K562 (cell line): Measurements from ENCODE around the gene ZNF487. TPM values are rescaled to one million over a fixed set of nuclear protein-coding genes. Genes with fewer than 3 reads are reported as not detected.

ENCODE experiments used
- ATAC-seq: fragments of 200-7000 bp; cut with Tn5 transposase; 3 replicates; pipeline ENCODE4 v1.9.1; 2020; ENCODE audit warnings: moderate library complexity
- BruUV-seq: library from RNA; stranded (reverse); fragments of 400-500 nt; replicated peaks from 2 replicates; lab custom pipeline; 2021; lab: Mats Ljungman, UMichigan
- CTCF ChIA-PET: fragments of 300-600 bp; formaldehyde crosslinking; extraction: SDS; loops from one replicate; lab custom pipeline; 2021; ENCODE audit warnings: low intra/inter-chr PET ratio; lab: Yijun Ruan, JAX
- POLR2A ChIA-PET: fragments of 300-600, 350-650 bp; sonication (Branson Sonifier 250); formaldehyde crosslinking; extraction: SDS; loops from one replicate; lab custom pipeline; 2021; ENCODE audit warnings: antibody characterized with exemption, inconsistent platforms; lab: Yijun Ruan, JAX
- DNase-seq, 4 experiments: peaks; one replicate each; pipeline versions ENCODE4 v3.0.0 to v3.0.0-alpha.2; 2011 to 2018; ENCODE audit warnings: low spot score in 3 of 4, mixed read lengths in 3 of 4; ENCODE audit errors: extremely low read depth in 1 of 4
- FAIRE-seq: peaks from 2 replicates; lab custom pipeline; 2011; peaks lifted over from hg19 to GRCh38; lab: Jason Lieb, UNC
- H2AFZ ChIP-seq: 2 replicates; pipeline ENCODE4 v1.6.0; 2011; ENCODE audit warnings: low read depth, low read length, control low read depth, inconsistent platforms
- H3K27ac ChIP-seq: fragments of 200-600 bp; 3 replicates; pipeline ENCODE4 v1.8.0; 2011; ENCODE audit warnings: low read depth, mild to moderate bottlenecking, control low read depth, inconsistent platforms, low read length, moderate library complexity, mixed read lengths; ENCODE audit errors: extremely low read depth
- H3K27me3 ChIP-seq, 2 experiments: fragments of 300-600 bp in 1 of 2; 2 replicates in 1 of 2; 3 replicates in 1 of 2; pipeline versions ENCODE4 v1.6.0 to v1.8.0; 2011; ENCODE audit warnings: inconsistent platforms in 2 of 2, low read length in 2 of 2, mild to moderate bottlenecking in 1 of 2, mixed read lengths in 1 of 2, moderate library complexity in 1 of 2; ENCODE audit not compliant: control insufficient read depth in 2 of 2, insufficient read depth in 2 of 2
- H3K36me3 ChIP-seq: fragments of 300-600 bp; 3 replicates; pipeline ENCODE4 v1.8.0; 2011; ENCODE audit warnings: mild to moderate bottlenecking, low read length, inconsistent platforms; ENCODE audit not compliant: control insufficient read depth, insufficient read depth
- H3K4me1 ChIP-seq, 2 experiments: fragments of 200-600 bp in 1 of 2; replicated peaks in 1 of 2; 2 replicates in 1 of 2; 3 replicates in 1 of 2; pipeline versions ENCODE4 v1.5.1 to v1.8.0; 2011; ENCODE audit warnings: inconsistent platforms in 2 of 2, low read length in 2 of 2, mild to moderate bottlenecking in 1 of 2, mixed read lengths in 1 of 2, moderate library complexity in 1 of 2; ENCODE audit not compliant: control insufficient read depth in 2 of 2, insufficient read depth in 2 of 2
- H3K4me2 ChIP-seq: 2 replicates; pipeline ENCODE4 v1.6.1; 2011; ENCODE audit warnings: low read length, control low read depth, inconsistent platforms, mixed read lengths; ENCODE audit not compliant: insufficient read depth
- H3K4me3 ChIP-seq: fragments of 200-600 bp; sonication (generic), shearing (Covaris generic); 2 replicates; pipeline ENCODE4 v1.5.1; 2016; ENCODE audit warnings: control low read depth, inconsistent platforms
- H3K79me2 ChIP-seq: fragments of 200-600 bp; 3 replicates; pipeline ENCODE4 v1.8.0; 2011; ENCODE audit warnings: low read length, inconsistent platforms; ENCODE audit not compliant: control insufficient read depth, insufficient read depth
- H3K9ac ChIP-seq, 2 experiments: 2 replicates each; pipeline versions ENCODE4 v1.6.0 to v1.6.1; 2011; ENCODE audit warnings: low read depth in 2 of 2, low read length in 2 of 2, control low read depth in 1 of 2, inconsistent platforms in 1 of 2, mild to moderate bottlenecking in 1 of 2, mixed read lengths in 1 of 2; ENCODE audit not compliant: insufficient read depth in 1 of 2
- H3K9me1 ChIP-seq: one replicate; pipeline ENCODE4 v1.6.0; 2011; ENCODE audit warnings: inconsistent platforms, mild to moderate bottlenecking, low read length, moderate library complexity; ENCODE audit not compliant: control insufficient read depth, insufficient read depth
- H3K9me3 ChIP-seq: replicated peaks from 2 replicates; pipeline ENCODE4 v1.5.1; 2011; ENCODE audit warnings: low read depth, low read length, inconsistent platforms; ENCODE audit not compliant: control insufficient read depth, insufficient read depth
- H4K20me1 ChIP-seq: replicated peaks from 2 replicates; pipeline ENCODE4 v1.6.1; 2011; ENCODE audit warnings: low read length, inconsistent platforms, mixed read lengths; ENCODE audit not compliant: control insufficient read depth, insufficient read depth
- DACH1 ChIP-seq: fragments of 450-650 bp; IDR thresholded peaks from 2 replicates; pipeline ENCODE4 v1.6.1; 2018; ENCODE audit not compliant: partially characterized antibody
- HDGF ChIP-seq: fragments of 450-650 bp; IDR thresholded peaks from 2 replicates; pipeline ENCODE4 v1.6.1; 2016
- MEF2D ChIP-seq: conservative IDR thresholded peaks from 2 replicates; pipeline ENCODE4 v1.6.1; 2016; ENCODE audit warnings: low read depth, missing genetic modification characterization, missing compliant biosample characterization
- NFIX ChIP-seq: fragments of 250-450 bp; sonication (Bioruptor Pico); IDR thresholded peaks from 2 replicates; pipeline ENCODE4 v1.4.0; 2020; ENCODE audit warnings: low read depth, mild to moderate bottlenecking, moderate library complexity
- POLR2A ChIP-seq: fragments of 450-650 bp; conservative IDR thresholded peaks from 2 replicates; pipeline ENCODE4 v1.6.1; 2016
- POLR2B ChIP-seq: fragments of 450-650 bp; IDR thresholded peaks from 2 replicates; pipeline ENCODE4 v1.6.1; 2018; ENCODE audit warnings: low read depth; ENCODE audit not compliant: partially characterized antibody
- POLR2G ChIP-seq: fragments of 200-400 bp; formaldehyde crosslinking; IDR thresholded peaks from 2 replicates; pipeline ENCODE4 v1.6.1; 2017; ENCODE audit warnings: low read depth, mild to moderate bottlenecking, antibody characterized with exemption, low read length, moderate library complexity
- SMARCE1 ChIP-seq: fragments of 450-650 bp; IDR thresholded peaks from 2 replicates; pipeline ENCODE4 v1.7.1; 2016; ENCODE audit warnings: mild to moderate bottlenecking
- STAT5A ChIP-seq: IDR thresholded peaks from 2 replicates; pipeline ENCODE4 v1.6.1; 2012; ENCODE audit warnings: low read length, inconsistent platforms, borderline replicate concordance
- SUPT5H ChIP-seq: fragments of 450-650 bp; IDR thresholded peaks from 2 replicates; pipeline ENCODE4 v1.6.1; 2016
- THRB ChIP-seq: fragments of 450-650 bp; formaldehyde crosslinking; conservative IDR thresholded peaks from 2 replicates; pipeline ENCODE4 v1.4.0; 2022; ENCODE audit warnings: mild to moderate bottlenecking, missing genetic modification characterization
- ZNF444 ChIP-seq: fragments of 250-450 bp; sonication (Bioruptor Pico); IDR thresholded peaks from 2 replicates; pipeline ENCODE4 v1.4.0; 2020; ENCODE audit warnings: mild to moderate bottlenecking, moderate library complexity
- WGBS: fragments of 100-300 bp; shearing (Covaris generic); methylation state at CpG from one replicate; pipeline ENCODE4 v1.1.6; 2016; ENCODE audit warnings: low coverage, mixed read lengths; ENCODE audit not compliant: insufficient coverage; ENCODE audit errors: missing lambda C conversion rate; 5-methylcytosine and 5-hydroxymethylcytosine counted together
- in situ Hi-C: fragments of 300-500 bp; cut with MboI; formaldehyde crosslinking; loops from 4 replicates; pipeline ENCODE4 v1.15.0; 2018; ENCODE audit warnings: inconsistent platforms, mixed read lengths
- intact Hi-C: fragments of 100-400 bp; cut with micrococcal nuclease; formaldehyde crosslinking; loops from 2 replicates; pipeline ENCODE4 v1.14.2; 2022
- polyA plus RNA-seq, 8 experiments: library from polyadenylated mRNA; depleted of rRNA in 4 of 8; stranded (reverse) in 5 of 8; unstranded in 3 of 8; fragments of >200 nt; fragmentation: Nextera tagmentation in 2 of 8; fragmentation: Illumina TruSeq in 1 of 8; extraction: Ambion mirVana in 2 of 8; extraction: Trizol in 1 of 8; gene quantifications; 2 replicates each; pipeline versions ENCODE4 v1.2.1 to v1.2.3, GENCODE V29; 2011 to 2014; ENCODE audit warnings: inconsistent platforms in 1 of 8, missing spikeins in 1 of 8
- total RNA-seq, 7 experiments: library from RNA; depleted of rRNA in 6 of 7; stranded (reverse); fragments of >200 nt in 6 of 7; fragmentation: Illumina TruSeq in 2 of 7; extraction: Trizol in 2 of 7; gene quantifications; 2 replicates each; pipeline versions ENCODE4 v1.2.1 to v1.2.3, GENCODE V29; 2011 to 2021; ENCODE audit warnings: low replicate concordance in 1 of 7
- TF ChIP-seq, protein P1 (sequence below): sonication (generic); formaldehyde crosslinking; IDR thresholded peaks from 2 replicates; pipeline ENCODE4 v1.8.1; 2023; ENCODE audit warnings: mild to moderate bottlenecking, missing genetic modification reagents, moderate library complexity
- TF ChIP-seq, protein P2 (sequence below): fragments of 250-450 bp; sonication (Bioruptor Pico); IDR thresholded peaks from 2 replicates; pipeline ENCODE4 v1.8.0; 2022; ENCODE audit warnings: moderate library complexity, mild to moderate bottlenecking, inconsistent platforms
- TF ChIP-seq, protein P3 (sequence below): fragments of 450-650 bp; formaldehyde crosslinking; IDR thresholded peaks from 2 replicates; pipeline ENCODE4 v1.4.0; 2020; ENCODE audit warnings: mild to moderate bottlenecking
- TF ChIP-seq, protein P4 (sequence below), 2 experiments: fragments of 450-650 bp; IDR thresholded peaks; 2 replicates each; pipeline ENCODE4 v1.6.1; 2016
- TF ChIP-seq, protein P5 (sequence below): fragments of 450-650 bp; IDR thresholded peaks from 2 replicates; pipeline ENCODE4 v1.6.1; 2017; ENCODE audit warnings: mild to moderate bottlenecking, moderate library complexity

Gene ZNF487
- total and polyA plus RNA-seq, 9 of the 15 experiments (the other 6 are each of a cell fraction or from before 2014, with no cell fraction given) = 1.9 to 6.5 (median 4.2) TPM

DNA sequence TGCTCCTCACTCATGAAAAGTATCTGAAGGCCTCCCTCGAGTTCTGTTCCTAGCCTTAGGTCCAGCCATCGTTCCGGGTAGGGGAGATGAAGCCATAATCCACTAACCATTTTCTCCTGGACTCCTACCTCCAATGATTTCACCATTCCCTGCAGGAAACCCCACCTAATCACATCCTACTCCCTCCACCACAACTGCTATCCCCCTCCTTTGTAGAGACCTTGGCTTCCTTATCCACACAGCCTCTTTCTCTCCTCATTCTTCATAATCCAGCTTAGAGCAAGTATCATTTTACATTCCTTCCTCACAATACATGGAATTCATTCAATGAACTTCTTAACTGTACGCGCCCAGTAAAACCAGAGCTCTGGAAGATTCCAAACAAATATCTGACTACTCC is 46.6 kb upstream of the ZNF487 start:
- Histone ChIP-seq H3K79me2 (peaks cover 88% of the 10 kb centered on the region), H4K20me1 (peaks cover 77% of the 10 kb centered on the region), H2AFZ (no peak overlapping the region), H3K36me3 (peaks cover 100% of the 10 kb centered on the region), H3K4me1 (peaks cover 37 to 43% of the 10 kb centered on the region in 2 experiments; a peak in 4 of 5 replicates), H3K9ac (peak overlapping the region; percentile 9 to 73; a peak in 2 of 4 replicates), H3K4me2 (peak overlapping the region; percentile 36; the same call in 1 of the 2 replicates), H3K27ac (peak overlapping the region; percentile 14; the same call in 2 of the 3 replicates), H3K9me3 (no peaks in the 10 kb centered on the region), H3K27me3 (no peaks in the 10 kb centered on the region), H3K9me1 (peaks cover 4% of the 10 kb centered on the region), H3K4me3 (no peak overlapping the region)
- WGBS = 86% methylated on average over 5 of the region's 5 CpGs
- ATAC-seq (peak; percentile 3), DNase-seq (peak in 1 of 4 experiments; percentile 18), FAIRE-seq (no peak)
- intact Hi-C loops = no loop called here
- ChIA-PET POLR2A (interaction anchor here (1.5 to 3.4 kb wide), 3 partner anchors 9 to 64 kb away, joined by 6 to 22 read pairs (median 15); no protein-coding TSS in a partner anchor), CTCF (no interaction called here)
- in situ Hi-C loops = no loop called here
- no TSS peak for BruUV-seq
- no peak for TF ChIP-seq MEF2D (tag)
- TF ChIP-seq DACH1 = no peak
- 0 out of 2 replicates have a peak, but pooled peaks have one; percentile 12 for TF ChIP-seq POLR2G
- TF ChIP-seq ZNF444 (CRISPR knock-in tag) = no peak
- TF ChIP-seq POLR2A = peak; percentile 57
- TF ChIP-seq, protein P1, sequence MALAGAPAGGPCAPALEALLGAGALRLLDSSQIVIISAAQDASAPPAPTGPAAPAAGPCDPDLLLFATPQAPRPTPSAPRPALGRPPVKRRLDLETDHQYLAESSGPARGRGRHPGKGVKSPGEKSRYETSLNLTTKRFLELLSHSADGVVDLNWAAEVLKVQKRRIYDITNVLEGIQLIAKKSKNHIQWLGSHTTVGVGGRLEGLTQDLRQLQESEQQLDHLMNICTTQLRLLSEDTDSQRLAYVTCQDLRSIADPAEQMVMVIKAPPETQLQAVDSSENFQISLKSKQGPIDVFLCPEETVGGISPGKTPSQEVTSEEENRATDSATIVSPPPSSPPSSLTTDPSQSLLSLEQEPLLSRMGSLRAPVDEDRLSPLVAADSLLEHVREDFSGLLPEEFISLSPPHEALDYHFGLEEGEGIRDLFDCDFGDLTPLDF (CRISPR knock-in tag) = no peak
- TF ChIP-seq HDGF = 0 out of 2 replicates have a peak, but pooled peaks have one; percentile 34
- TF ChIP-seq, protein P2, sequence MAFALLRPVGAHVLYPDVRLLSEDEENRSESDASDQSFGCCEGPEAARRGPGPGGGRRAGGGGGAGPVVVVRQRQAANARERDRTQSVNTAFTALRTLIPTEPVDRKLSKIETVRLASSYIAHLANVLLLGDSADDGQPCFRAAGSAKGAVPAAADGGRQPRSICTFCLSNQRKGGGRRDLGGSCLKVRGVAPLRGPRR (CRISPR knock-in tag) = 0 out of 2 replicates have a peak, but pooled peaks have one; percentile 25
- TF ChIP-seq POLR2B = peak; percentile 53
- 0 out of 2 replicates have a peak, but pooled peaks have one; percentile 38 for TF ChIP-seq THRB (CRISPR knock-in tag)
- peak; percentile 3; the same call in 1 of the 2 replicates for TF ChIP-seq STAT5A
- TF ChIP-seq, protein P3, sequence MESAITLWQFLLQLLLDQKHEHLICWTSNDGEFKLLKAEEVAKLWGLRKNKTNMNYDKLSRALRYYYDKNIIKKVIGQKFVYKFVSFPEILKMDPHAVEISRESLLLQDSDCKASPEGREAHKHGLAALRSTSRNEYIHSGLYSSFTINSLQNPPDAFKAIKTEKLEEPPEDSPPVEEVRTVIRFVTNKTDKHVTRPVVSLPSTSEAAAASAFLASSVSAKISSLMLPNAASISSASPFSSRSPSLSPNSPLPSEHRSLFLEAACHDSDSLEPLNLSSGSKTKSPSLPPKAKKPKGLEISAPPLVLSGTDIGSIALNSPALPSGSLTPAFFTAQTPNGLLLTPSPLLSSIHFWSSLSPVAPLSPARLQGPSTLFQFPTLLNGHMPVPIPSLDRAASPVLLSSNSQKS (CRISPR knock-in tag) = no peak
- TF ChIP-seq SMARCE1 = no peak
- TF ChIP-seq SUPT5H = peak; percentile 76
- no peak for TF ChIP-seq NFIX (CRISPR knock-in tag)
- TF ChIP-seq, protein P4, sequence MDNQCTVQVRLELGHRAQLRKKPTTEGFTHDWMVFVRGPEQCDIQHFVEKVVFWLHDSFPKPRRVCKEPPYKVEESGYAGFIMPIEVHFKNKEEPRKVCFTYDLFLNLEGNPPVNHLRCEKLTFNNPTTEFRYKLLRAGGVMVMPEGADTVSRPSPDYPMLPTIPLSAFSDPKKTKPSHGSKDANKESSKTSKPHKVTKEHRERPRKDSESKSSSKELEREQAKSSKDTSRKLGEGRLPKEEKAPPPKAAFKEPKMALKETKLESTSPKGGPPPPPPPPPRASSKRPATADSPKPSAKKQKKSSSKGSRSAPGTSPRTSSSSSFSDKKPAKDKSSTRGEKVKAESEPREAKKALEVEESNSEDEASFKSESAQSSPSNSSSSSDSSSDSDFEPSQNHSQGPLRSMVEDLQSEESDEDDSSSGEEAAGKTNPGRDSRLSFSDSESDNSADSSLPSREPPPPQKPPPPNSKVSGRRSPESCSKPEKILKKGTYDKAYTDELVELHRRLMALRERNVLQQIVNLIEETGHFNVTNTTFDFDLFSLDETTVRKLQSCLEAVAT (IDR thresholded peaks at IDR 0.05) = 0 out of 4 replicates have a peak, but pooled peaks of 1 of the 2 experiments have one; percentile 38
- TF ChIP-seq, protein P5, sequence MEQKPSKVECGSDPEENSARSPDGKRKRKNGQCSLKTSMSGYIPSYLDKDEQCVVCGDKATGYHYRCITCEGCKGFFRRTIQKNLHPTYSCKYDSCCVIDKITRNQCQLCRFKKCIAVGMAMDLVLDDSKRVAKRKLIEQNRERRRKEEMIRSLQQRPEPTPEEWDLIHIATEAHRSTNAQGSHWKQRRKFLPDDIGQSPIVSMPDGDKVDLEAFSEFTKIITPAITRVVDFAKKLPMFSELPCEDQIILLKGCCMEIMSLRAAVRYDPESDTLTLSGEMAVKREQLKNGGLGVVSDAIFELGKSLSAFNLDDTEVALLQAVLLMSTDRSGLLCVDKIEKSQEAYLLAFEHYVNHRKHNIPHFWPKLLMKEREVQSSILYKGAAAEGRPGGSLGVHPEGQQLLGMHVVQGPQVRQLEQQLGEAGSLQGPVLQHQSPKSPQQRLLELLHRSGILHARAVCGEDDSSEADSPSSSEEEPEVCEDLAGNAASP = no peak
